Measurements from ENCODE around the gene SYT7. TPM values are rescaled to one million over a fixed set of nuclear protein-coding genes. Genes with fewer than 3 reads are reported as not detected.

Gene SYT7
- total RNA-seq, 1 donor: 3.6 TPM

- Histone ChIP-seq H3K4me2 (ENCODE audit: insufficient read depth, low read length) (no peak overlapping the region), H3K4me3 (ENCODE audit: insufficient read depth, low read length) (no peak overlapping the region), H3K79me2 (ENCODE audit: insufficient read depth, low read length) (no peaks in the 10 kb centered on the region), H2AFZ (ENCODE audit: low read length) (no peak overlapping the region), H3K4me1 (ENCODE audit: insufficient read depth, low read length) (peaks cover 23% of the 10 kb centered on the region), H3K27me3 (ENCODE audit: insufficient read depth, low read length) (no peaks in the 10 kb centered on the region), H3K36me3 (ENCODE audit: insufficient read depth, low read length) (peaks cover 2% of the 10 kb centered on the region), H3K9me3 (ENCODE audit: low read depth, low read length) (no peaks in the 10 kb centered on the region), H3K27ac (ENCODE audit: low read depth, low read length) (no peak overlapping the region), H4K20me1 (ENCODE audit: insufficient read depth, low read length) (no peaks in the 10 kb centered on the region)
- DNase-seq (ENCODE audit: insufficient read length, low spot score, missing footprints): peak; percentile 95
- TF ChIP-seq, protein P1, sequence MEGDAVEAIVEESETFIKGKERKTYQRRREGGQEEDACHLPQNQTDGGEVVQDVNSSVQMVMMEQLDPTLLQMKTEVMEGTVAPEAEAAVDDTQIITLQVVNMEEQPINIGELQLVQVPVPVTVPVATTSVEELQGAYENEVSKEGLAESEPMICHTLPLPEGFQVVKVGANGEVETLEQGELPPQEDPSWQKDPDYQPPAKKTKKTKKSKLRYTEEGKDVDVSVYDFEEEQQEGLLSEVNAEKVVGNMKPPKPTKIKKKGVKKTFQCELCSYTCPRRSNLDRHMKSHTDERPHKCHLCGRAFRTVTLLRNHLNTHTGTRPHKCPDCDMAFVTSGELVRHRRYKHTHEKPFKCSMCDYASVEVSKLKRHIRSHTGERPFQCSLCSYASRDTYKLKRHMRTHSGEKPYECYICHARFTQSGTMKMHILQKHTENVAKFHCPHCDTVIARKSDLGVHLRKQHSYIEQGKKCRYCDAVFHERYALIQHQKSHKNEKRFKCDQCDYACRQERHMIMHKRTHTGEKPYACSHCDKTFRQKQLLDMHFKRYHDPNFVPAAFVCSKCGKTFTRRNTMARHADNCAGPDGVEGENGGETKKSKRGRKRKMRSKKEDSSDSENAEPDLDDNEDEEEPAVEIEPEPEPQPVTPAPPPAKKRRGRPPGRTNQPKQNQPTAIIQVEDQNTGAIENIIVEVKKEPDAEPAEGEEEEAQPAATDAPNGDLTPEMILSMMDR (IDR thresholded peaks at IDR 0.05; ENCODE audit: extremely low read depth, low read depth, low read length): peak; percentile 96
These were observed 47.2 kb upstream of the SYT7 start for GRCh38 chr11:61627850-61628661.

DNA sequence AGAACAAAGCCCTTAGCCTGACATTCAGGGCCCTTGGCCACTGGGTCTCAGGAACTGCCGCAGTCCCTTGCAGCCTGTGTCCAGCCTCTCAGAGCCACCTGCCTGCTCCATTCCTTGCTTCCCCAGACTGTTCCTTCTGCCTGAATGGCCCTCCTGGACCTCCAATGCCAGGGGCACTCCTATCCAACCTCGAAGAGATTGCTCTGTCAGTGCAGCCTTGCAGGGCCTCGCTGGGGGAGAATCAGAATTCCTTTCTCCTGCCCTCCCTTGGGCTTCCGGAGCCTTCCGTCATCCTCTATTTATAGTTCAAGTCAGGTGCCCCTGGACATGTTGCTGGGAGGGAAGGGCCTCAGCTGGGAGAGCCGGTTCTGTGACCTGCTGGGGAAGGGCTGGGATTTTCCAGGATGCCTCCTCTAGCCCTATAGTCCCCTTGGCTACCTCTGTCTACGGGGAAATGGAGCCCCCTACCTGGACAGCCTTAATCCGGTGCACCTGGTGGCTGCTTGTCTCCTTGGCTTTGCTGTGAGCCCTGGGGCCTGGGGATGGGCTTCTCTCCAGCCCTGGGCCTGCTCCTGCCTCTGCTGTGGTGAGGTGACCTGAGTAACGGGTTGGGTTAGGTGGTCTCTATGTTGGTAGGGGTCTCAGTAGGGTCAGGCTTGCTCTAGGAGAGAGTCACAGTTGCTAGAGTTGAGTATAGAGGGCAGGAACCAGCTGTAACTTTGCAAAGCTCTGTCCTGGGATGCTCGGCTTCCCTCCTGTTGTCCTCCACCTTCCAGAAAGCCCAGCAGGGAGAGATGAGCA lies 45.9 kb upstream of the SYT7 start:
- TF ChIP-seq, protein P1 (IDR thresholded peaks at IDR 0.05; ENCODE audit: extremely low read depth, low read depth, low read length): no peak
- Histone ChIP-seq H3K27ac (ENCODE audit: low read depth, low read length) (no peak overlapping the region), H3K36me3 (ENCODE audit: insufficient read depth, low read length) (peaks cover 2% of the 10 kb centered on the region), H3K4me2 (ENCODE audit: insufficient read depth, low read length) (no peak overlapping the region), H3K27me3 (ENCODE audit: insufficient read depth, low read length) (no peaks in the 10 kb centered on the region), H3K4me3 (ENCODE audit: insufficient read depth, low read length) (no peak overlapping the region), H3K4me1 (ENCODE audit: insufficient read depth, low read length) (peaks cover 14% of the 10 kb centered on the region), H3K79me2 (ENCODE audit: insufficient read depth, low read length) (no peaks in the 10 kb centered on the region), H2AFZ (ENCODE audit: low read length) (no peak overlapping the region), H3K9me3 (ENCODE audit: low read depth, low read length) (no peaks in the 10 kb centered on the region), H4K20me1 (ENCODE audit: insufficient read depth, low read length) (no peaks in the 10 kb centered on the region)
- peak; percentile 63 for DNase-seq (ENCODE audit: insufficient read length, low spot score, missing footprints)

- no peaks in the 10 kb centered on the region for H3K27me3 ChIP-seq (ENCODE audit: insufficient read depth, low read length)
- H3K4me2 ChIP-seq (ENCODE audit: insufficient read depth, low read length): no peak overlapping the region
- TF ChIP-seq, protein P1 (IDR thresholded peaks at IDR 0.05; ENCODE audit: extremely low read depth, low read depth, low read length): no peak
- no peak overlapping the region for H3K27ac ChIP-seq (ENCODE audit: low read depth, low read length)
- H3K36me3 ChIP-seq (ENCODE audit: insufficient read depth, low read length): peaks cover 2% of the 10 kb centered on the region
- H2AFZ ChIP-seq (ENCODE audit: low read length): no peak overlapping the region
- DNase-seq (ENCODE audit: insufficient read length, low spot score, missing footprints): no peak
- no peak overlapping the region for H3K4me3 ChIP-seq (ENCODE audit: insufficient read depth, low read length)
- no peaks in the 10 kb centered on the region for H3K9me3 ChIP-seq (ENCODE audit: low read depth, low read length)
- no peaks in the 10 kb centered on the region for H3K79me2 ChIP-seq (ENCODE audit: insufficient read depth, low read length)
- no peaks in the 10 kb centered on the region for H4K20me1 ChIP-seq (ENCODE audit: insufficient read depth, low read length)
- H3K4me1 ChIP-seq (ENCODE audit: insufficient read depth, low read length): peaks cover 13% of the 10 kb centered on the region
These were observed 44.6 kb upstream of the SYT7 start for GRCh38 chr11:61625525-61625924.
